PC-3 (cell line): ENCODE results near the gene C1S.

Source experiments
- EZH2 ChIP-seq: fragments of 300-600 bp; sonication (generic); IDR thresholded peaks from one replicate; pipeline ENCODE4 v1.6.1; 2017; ENCODE audit warnings: antibody characterized with exemption, mild to moderate bottlenecking, low read length; ENCODE audit not compliant: unreplicated experiment
- EZH2phosphoT487 ChIP-seq: fragments of 300-600 bp; sonication (generic); IDR thresholded peaks from 2 replicates; pipeline ENCODE4 v1.6.1; 2018; ENCODE audit warnings: mild to moderate bottlenecking, antibody characterized with exemption, low read length, borderline replicate concordance
- TF ChIP-seq, protein P1 (sequence below): fragments of 300-600 bp; sonication (generic); conservative IDR thresholded peaks from 2 replicates; pipeline ENCODE4 v1.5.1; 2017; ENCODE audit warnings: antibody characterized with exemption, low read depth, mild to moderate bottlenecking, low read length

DNA sequence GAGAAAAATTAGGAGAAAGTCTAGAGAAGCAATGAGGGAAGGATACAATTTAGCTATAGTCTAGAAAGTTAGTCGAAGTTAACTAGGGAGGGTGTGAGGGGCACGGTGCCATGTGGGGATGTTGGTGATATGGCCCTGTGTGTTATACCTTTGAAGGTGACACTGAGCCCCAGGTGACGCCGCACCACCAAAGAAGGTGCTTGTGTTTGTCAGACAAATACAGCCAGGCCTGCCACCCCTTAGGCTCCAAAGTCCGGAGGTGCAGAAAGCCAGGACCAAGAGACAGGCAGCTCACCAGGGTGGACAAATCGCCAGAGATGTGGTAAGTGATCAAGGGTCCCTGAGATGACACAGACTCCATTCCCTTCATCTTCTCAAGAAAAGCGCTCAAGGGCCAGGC lies 1.1 kb downstream of the C1S start:
- TF ChIP-seq, protein P1, sequence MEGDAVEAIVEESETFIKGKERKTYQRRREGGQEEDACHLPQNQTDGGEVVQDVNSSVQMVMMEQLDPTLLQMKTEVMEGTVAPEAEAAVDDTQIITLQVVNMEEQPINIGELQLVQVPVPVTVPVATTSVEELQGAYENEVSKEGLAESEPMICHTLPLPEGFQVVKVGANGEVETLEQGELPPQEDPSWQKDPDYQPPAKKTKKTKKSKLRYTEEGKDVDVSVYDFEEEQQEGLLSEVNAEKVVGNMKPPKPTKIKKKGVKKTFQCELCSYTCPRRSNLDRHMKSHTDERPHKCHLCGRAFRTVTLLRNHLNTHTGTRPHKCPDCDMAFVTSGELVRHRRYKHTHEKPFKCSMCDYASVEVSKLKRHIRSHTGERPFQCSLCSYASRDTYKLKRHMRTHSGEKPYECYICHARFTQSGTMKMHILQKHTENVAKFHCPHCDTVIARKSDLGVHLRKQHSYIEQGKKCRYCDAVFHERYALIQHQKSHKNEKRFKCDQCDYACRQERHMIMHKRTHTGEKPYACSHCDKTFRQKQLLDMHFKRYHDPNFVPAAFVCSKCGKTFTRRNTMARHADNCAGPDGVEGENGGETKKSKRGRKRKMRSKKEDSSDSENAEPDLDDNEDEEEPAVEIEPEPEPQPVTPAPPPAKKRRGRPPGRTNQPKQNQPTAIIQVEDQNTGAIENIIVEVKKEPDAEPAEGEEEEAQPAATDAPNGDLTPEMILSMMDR: no peak
- TF ChIP-seq EZH2phosphoT487: no peak
- TF ChIP-seq EZH2: no peak
